Measurements from ENCODE around the gene NKX2-1. TPM values are rescaled to one million over a fixed set of nuclear protein-coding genes. Genes with fewer than 3 reads are reported as not detected.

Gene NKX2-1
- total and polyA plus RNA-seq, 10 of the 15 experiments (the other 5 are each of a cell fraction or from before 2014, with no cell fraction given), result 0.03 TPM; not detected in 9

- Histone ChIP-seq H3K9ac (ENCODE audit: control insufficient read depth, insufficient read depth, low read length) (no peak overlapping the region), H3K27me3 (replicated peaks in 1 of 2; ENCODE audit: control insufficient read depth in 2 of 2, insufficient read depth in 2 of 2, low read length in 1 of 2) (no peaks in the 10 kb centered on the region), H3K4me3 (no peak overlapping the region), H3K36me3 (ENCODE audit: control insufficient read depth in 2 of 2, insufficient read depth in 2 of 2, low read length in 1 of 2) (no peaks in the 10 kb centered on the region), H4K20me1 (ENCODE audit: control insufficient read depth, insufficient read depth) (no peaks in the 10 kb centered on the region), H3K4me1 (ENCODE audit: control insufficient read depth, insufficient read depth, low read length) (no peaks in the 10 kb centered on the region), H3K4me2 (ENCODE audit: control insufficient read depth, insufficient read depth) (no peak overlapping the region), H3K79me2 (ENCODE audit: control insufficient read depth, insufficient read depth, low read length) (no peaks in the 10 kb centered on the region), H2AFZ (ENCODE audit: control insufficient read depth, low read depth, low read length) (no peak overlapping the region; the same call in 1 of the 2 replicates), H3K9me3 (replicated peaks; ENCODE audit: control insufficient read depth, insufficient read depth, low read length) (no peaks in the 10 kb centered on the region), H3K27ac (ENCODE audit: control insufficient read depth, insufficient read depth) (no peak overlapping the region)
- WGBS (ENCODE audit: insufficient coverage, insufficient replicate concordance, low lambda C conversion rate, missing lambda C conversion rate), result 58% methylated on average over 6 of the region's 6 CpGs
- no peak for TF ChIP-seq FOXK2 (IDR thresholded peaks at IDR 0.05)
- TF ChIP-seq PAX5 (IDR thresholded peaks at IDR 0.05; ENCODE audit: borderline replicate concordance, low read depth, low read length), result no peak
- no peak for TF ChIP-seq HDAC2 (IDR thresholded peaks at IDR 0.05)
- no peak for TF ChIP-seq BMI1 (IDR thresholded peaks at IDR 0.05; ENCODE audit: borderline replicate concordance)
- no peak for TF ChIP-seq HDAC6 (IDR thresholded peaks at IDR 0.05; ENCODE audit: unreplicated experiment)
- TF ChIP-seq IRF4 (IDR thresholded peaks at IDR 0.05; ENCODE audit: low read depth, low read length), result no peak
- TF ChIP-seq SPI1 (IDR thresholded peaks at IDR 0.05; ENCODE audit: borderline replicate concordance, insufficient read depth, low read depth, low read length), result no peak
- no peak for TF ChIP-seq ATF3 (IDR thresholded peaks at IDR 0.05; ENCODE audit: borderline replicate concordance, extremely low read depth, low read depth, low read length)
- TF ChIP-seq NFXL1 (IDR thresholded peaks at IDR 0.05; ENCODE audit: borderline replicate concordance), result no peak
- no peak for TF ChIP-seq BACH1 (IDR thresholded peaks at IDR 0.05; ENCODE audit: borderline replicate concordance)
- TF ChIP-seq EGR1 (IDR thresholded peaks at IDR 0.05; ENCODE audit: borderline replicate concordance in 1 of 2, low read depth in 2 of 2, low read length in 2 of 2), result no peak
- DNase-seq (ENCODE audit: low read depth, low spot score) (no peak), FAIRE-seq (no peak), ATAC-seq (no peak)
- intact Hi-C loops (cut with micrococcal nuclease; ENCODE audit: unreplicated experiment), result no loop called here
- ChIA-PET CTCF (interaction anchor here (0.6 to 5.1 kb wide), 15 partner anchors 9 to 1293 kb away, joined by 3 to 134 read pairs (median 5); no protein-coding TSS in a partner anchor), RAD21 (ENCODE audit: unreplicated experiment) (interaction anchor here (1.6 to 4.9 kb wide), 2 partner anchors 386 to 485 kb away, joined by 10 to 62 read pairs; no protein-coding TSS in a partner anchor), POLR2A (no interaction called here), SMC1A (ENCODE audit: uncharacterized antibody, unreplicated experiment) (interaction anchor here (1.5 to 4.1 kb wide), 5 partner anchors 10 to 487 kb away, joined by 4 to 50 read pairs (median 5); no protein-coding TSS in a partner anchor)
- in situ Hi-C loops (cut with MboI), result loop anchor here (10.0 kb wide), 2 partner anchors 599 to 671 kb away; no protein-coding TSS in a partner anchor
- no TSS peak for BruUV-seq (replicated peaks)
Observed at GRCh38 chr14:36555998-36556743, 36.1 kb upstream of the NKX2-1 start.

All from GM12878 (cell line).